Activated CD4-positive, alpha-beta T cell treated with anti-CD3 and anti-CD28 coated beads, Interleukin-2, amount 50 U/mL, for 4 hours (primary cell): Measurements from ENCODE around the gene VSTM1.

Source experiments
- DNase-seq, 2 experiments: peaks; one replicate each; pipeline ENCODE4 v3.0.0-alpha.2; 2020

Gene VSTM1

GRCh38 chr19:54009440-54009839, 54.3 kb downstream of the VSTM1 start:
- no peak for DNase-seq

GRCh38 chr19:54002495-54003315, 61.0 kb downstream of the VSTM1 start:
- DNase-seq, result no peak

- no peak for DNase-seq
These were observed 62.2 kb downstream of the VSTM1 start for GRCh38 chr19:54001496-54001895.

DNA sequence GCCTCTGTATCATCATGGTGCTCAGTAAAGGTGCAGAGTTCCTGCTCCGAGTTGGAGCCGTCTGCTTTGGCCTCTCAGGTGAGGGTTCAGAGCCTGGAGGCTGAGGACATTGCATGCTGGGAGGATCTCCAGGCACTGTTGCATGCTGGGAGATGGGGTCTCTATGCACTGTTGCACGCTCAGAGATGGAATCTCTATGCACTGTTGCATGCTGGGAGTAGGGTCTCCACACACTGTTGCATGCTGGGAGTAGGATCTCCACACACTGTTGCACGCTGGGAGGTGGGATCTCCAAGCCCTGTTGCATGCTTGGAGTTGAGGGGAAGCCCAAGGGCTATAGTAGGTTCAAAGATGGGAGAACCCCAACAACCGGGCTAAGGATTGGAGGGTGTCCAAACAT, 64.0 kb downstream of the VSTM1 start:
- DNase-seq, result no peak

- DNase-seq, result no peak
These were observed 65.5 kb downstream of the VSTM1 start for GRCh38 chr19:53998223-53998622.

DNA sequence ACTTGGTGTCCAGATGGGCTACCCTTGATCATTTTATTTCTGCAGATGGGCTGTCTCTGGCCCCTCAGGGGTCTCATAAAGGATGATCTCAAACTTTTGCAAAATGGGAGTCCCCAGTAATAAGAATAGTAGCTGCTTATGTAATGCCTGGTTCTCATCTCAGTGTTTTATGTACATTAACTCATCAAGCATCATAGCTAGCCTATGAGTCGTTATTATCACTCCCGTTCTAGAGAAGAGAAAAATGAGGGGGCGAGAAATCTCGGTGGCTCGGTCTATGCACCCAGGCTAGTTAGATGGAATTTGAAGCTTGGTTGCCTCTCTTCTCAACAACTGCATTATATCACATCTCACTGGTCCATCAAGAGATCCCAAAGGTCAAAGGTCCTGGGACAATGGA, 68.9 kb downstream of the VSTM1 start:
- DNase-seq, result no peak

DNA sequence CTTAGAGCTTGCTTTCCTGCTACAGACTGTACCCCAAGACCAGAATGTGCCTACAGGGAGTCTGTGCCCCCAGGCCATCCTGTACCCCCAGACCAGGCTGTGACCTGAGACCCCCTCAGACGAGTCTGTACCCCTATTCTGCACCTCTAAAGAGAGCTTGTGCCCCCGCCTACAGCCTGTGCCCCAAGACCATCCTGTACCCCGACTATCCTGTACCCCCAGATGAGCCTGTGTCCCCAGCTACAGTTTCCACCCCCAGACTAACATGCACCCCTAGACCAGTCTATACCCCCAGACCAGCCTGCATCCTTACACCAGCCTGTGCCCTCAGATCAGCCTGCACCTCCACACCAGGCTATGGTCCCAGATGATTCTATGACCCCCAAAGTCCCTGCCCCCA, 70.2 kb downstream of the VSTM1 start:
- DNase-seq, result no peak

GRCh38 chr19:53992815-53993214, 70.9 kb downstream of the VSTM1 start:
- DNase-seq, result no peak

DNA sequence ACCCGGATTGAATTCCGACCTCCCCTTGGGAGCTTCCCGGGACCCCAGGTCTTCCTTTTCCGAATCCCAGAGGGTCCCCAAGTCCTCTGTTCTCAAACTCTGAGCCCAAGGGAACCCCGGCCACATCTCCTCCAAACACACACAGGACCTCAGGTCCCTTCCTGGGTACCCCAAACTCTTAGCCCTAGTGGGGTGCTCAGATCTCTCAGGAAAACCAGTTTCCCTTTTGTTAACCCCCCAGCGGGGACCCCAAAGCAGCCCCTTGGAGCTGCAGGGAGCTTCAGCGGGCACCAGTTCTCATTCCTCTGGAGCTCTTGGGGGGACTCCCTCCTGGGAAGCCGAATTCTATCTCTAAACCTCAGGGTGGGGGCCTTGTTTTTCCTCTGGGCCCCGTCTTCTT, 71.5 kb downstream of the VSTM1 start:
- DNase-seq, result no peak

DNA sequence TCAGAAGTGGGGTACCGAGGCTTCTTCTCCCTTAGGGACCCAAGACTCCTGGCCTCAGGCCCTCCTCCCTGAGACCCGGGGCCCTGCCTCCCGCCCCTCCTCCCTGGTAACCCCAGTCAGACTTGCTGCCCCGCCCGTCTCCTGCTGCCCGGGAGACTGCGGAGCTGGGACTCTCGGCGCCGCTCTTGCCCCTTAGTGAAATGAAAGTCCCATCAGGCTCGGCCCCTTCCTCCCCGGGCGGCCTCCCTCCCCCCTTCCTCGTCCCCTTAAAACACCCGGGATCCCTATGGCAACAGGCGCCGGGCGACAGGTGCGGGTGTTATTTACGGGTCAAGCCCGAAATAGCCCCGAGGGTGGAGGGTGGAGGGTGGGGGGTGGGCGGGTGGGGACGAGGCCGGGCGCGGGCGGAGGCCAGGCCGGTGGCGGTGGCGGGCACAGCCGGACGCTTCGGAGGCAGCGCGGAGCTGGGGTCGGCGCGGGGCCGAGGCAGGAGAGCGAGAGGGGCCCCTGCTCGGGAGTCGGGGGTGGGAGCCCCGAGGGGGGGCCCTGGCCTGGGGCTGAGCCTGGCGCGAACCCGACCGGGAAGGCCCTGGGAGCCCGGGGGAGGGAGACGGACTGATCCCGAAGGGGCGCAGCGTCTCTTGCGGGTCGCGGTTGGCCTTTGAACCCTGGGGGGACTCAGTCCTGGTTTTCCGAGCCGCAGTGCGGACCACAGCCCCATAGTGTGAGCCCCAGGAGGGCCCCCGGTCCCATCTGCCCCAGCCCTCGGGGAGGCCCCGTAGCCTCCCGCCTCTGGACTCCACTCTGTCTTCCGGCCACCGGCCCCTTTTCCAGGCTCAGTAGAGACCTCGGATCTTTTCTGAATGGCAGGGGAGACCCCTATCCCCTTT, 72.2 kb downstream of the VSTM1 start, which contains the start of gene CACNG6:
Gene CACNG6 (plus strand): TSS at position 414 of the 890 bp plus-strand sequence. CDS start 1,241 bp downstream, outside the sequence.
- DNase-seq, result no peak
